Kidney capillary endothelial cell (primary cell): ENCODE measurements around the gene ODAD3.

ENCODE experiments used
- DNase-seq: peaks from one replicate; pipeline ENCODE4 v3.0.0-alpha.2; 2018; ENCODE audit warnings: low spot score

Gene ODAD3

DNA sequence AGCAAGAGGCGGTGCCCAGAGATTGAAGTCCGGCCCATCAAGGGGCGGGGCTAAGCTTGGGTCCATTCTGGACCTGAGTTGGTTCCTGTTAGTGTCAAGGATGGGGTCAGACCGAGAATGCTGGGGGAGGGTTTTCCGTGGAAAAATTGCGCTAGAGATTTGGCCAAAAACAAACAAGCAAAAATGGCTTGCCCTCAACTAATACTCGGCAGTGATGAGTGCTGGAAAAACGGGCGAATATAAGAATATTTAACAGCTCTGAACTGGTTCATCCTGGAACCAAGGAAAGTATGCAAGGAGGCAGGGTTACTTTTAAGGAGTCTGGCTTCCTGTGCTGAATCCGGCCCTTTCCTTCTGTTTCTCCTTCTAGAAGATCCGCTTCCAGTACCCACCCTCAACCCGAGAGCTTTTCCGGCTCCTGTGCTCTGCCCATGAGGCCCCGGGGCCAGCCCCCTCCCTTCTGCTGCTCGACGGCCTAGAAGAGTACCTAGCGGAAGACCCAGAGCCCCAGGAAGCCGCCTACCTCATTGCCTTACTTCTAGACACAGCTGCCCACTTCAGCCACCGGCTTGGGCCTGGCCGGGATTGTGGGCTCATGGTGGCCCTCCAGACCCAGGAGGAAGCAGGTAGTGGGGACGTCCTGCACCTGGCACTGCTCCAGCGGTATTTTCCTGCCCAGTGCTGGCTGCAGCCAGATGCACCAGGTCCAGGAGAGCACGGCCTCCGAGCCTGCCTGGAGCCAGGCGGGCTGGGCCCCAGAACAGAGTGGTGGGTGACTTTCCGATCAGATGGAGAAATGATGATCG lies 59.6 kb downstream of the ODAD3 start:
- no peak for DNase-seq

GRCh38 chr19:11374433-11375142 lies 60.3 kb downstream of the ODAD3 start, which contains the start of gene SWSAP1:
SWSAP1 (plus strand) TSS chr19:11374666; CDS start chr19:11374681, 15 bp downstream.
- peak; percentile 99 for DNase-seq

DNA sequence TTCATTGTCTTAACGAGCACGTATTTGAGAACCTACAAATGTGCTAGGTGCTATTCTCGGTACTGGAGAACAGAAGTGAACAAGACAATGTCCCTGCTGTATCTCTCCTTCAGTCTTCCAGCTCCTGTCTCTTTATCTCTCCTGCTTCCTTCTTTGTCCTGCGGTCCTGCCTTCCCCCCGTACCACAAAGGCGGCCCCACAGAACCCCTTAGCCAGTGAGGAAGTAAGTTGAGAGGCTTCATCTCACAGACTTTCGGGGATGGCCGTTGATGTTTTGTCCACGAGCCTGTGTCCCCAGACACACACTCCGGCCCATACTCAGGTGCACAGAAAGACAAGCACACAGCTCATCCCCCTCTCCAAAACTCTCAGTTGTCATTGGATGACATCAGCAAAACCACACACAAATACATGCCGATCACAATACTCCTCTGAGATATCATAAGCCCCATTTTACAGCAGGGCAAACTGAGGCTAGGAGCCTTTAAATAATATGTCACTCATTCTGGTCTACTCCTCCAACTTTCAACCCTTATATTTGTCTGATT lies 61.0 kb downstream of the ODAD3 start:
- DNase-seq: no peak

- DNase-seq: no peak
Observed at GRCh38 chr19:11373166-11373884, 61.6 kb downstream of the ODAD3 start.

DNA sequence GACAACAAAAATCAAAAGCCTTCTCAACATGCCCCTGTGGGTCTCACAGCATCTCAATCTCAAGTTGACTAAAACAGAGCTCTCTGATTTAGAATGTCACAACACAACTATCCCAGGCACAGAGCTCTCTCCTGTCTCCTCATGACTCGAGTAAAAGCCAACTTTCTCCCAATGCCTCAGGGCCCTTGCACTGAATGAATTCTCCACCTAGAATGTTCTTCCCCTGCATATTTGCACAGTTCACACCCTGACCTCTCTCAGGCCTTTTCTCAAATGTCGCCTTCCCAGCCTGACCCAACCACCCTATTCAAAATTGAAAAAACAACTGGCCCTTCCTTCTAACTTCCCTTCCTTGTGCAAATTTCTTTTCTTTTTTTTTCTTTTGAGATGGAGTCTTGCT lies 64.2 kb downstream of the ODAD3 start:
- DNase-seq: no peak
